IMR-90 (cell line): Measurements from ENCODE around the gene TSSK3. TPM values are rescaled to one million over a fixed set of nuclear protein-coding genes. Genes with fewer than 3 reads are reported as not detected.

Experiments used
- ATAC-seq: fragments of 200-7000 bp; cut with Tn5 transposase; 2 replicates; pipeline ENCODE4 v1.9.1; 2020; ENCODE audit warnings: low read depth, mild to moderate bottlenecking, moderate library complexity
- BruUV-seq: library from RNA; stranded (reverse); fragments of 400-500 nt; replicated peaks from 2 replicates; lab custom pipeline; 2021; lab: Mats Ljungman, UMichigan
- CTCF ChIA-PET: fragments of 300-600 bp; formaldehyde crosslinking; extraction: SDS; loops from one replicate; lab custom pipeline; 2021; ENCODE audit warnings: antibody characterized with exemption; lab: Yijun Ruan, JAX
- POLR2A ChIA-PET: fragments of 300-600 bp; sonication (Branson Sonifier 250); formaldehyde crosslinking; loops from one replicate; lab custom pipeline; 2022; ENCODE audit warnings: antibody characterized with exemption; ENCODE audit not compliant: unreplicated experiment; lab: Charles Lee
- DNase-seq: peaks from one replicate; pipeline ENCODE4 v3.0.0; 2013
- H2AFZ ChIP-seq: replicated peaks from 2 replicates; pipeline ENCODE3; 2013; ENCODE audit warnings: low read length, mild to moderate bottlenecking; ENCODE audit not compliant: poor library complexity
- H2AK5ac ChIP-seq: 2 replicates; pipeline ENCODE4 v1.6.1; 2013; ENCODE audit warnings: low read depth, low read length, inconsistent platforms
- H2AK9ac ChIP-seq: replicated peaks from 2 replicates; pipeline ENCODE3; 2013; ENCODE audit warnings: mild to moderate bottlenecking, low read depth, low read length, moderate library complexity; ENCODE audit not compliant: poor library complexity
- H2BK120ac ChIP-seq: 2 replicates; pipeline ENCODE4 v1.6.1; 2013; ENCODE audit warnings: low read depth, low read length, inconsistent platforms
- H2BK15ac ChIP-seq: 3 replicates; pipeline ENCODE4 v1.6.1; 2013; ENCODE audit warnings: low read depth, low read length, inconsistent platforms
- H2BK20ac ChIP-seq: 2 replicates; pipeline ENCODE4 v1.6.1; 2013; ENCODE audit warnings: low read depth, mild to moderate bottlenecking, inconsistent platforms, low read length, moderate library complexity
- H2BK5ac ChIP-seq: 2 replicates; pipeline ENCODE4 v1.6.1; 2013; ENCODE audit warnings: mild to moderate bottlenecking, low read depth, low read length, inconsistent platforms; ENCODE audit not compliant: poor library complexity, severe bottlenecking
- H3K14ac ChIP-seq: replicated peaks from 2 replicates; pipeline ENCODE4 v1.6.1; 2013; ENCODE audit warnings: low read depth, low read length, inconsistent platforms
- H3K18ac ChIP-seq: 2 replicates; pipeline ENCODE4 v1.6.1; 2013; ENCODE audit warnings: low read depth, low read length, control low read depth
- H3K23ac ChIP-seq: 2 replicates; pipeline ENCODE4 v1.6.1; 2013; ENCODE audit warnings: low read depth, low read length, inconsistent platforms
- H3K27ac ChIP-seq: 2 replicates; pipeline ENCODE4 v1.5.1; 2013; ENCODE audit warnings: mild to moderate bottlenecking, control low read depth, low read length; ENCODE audit not compliant: insufficient read depth
- H3K27me3 ChIP-seq: 2 replicates; pipeline ENCODE4 v1.6.1; 2013; ENCODE audit warnings: low read length; ENCODE audit not compliant: control insufficient read depth, insufficient read depth
- H3K36me3 ChIP-seq: 2 replicates; pipeline ENCODE4 v1.6.1; 2013; ENCODE audit warnings: low read length, mixed read lengths; ENCODE audit not compliant: control insufficient read depth, insufficient read depth
- H3K4ac ChIP-seq: 2 replicates; pipeline ENCODE4 v1.6.1; 2013; ENCODE audit warnings: low read depth, low read length, inconsistent platforms
- H3K4me1 ChIP-seq: 2 replicates; pipeline ENCODE4 v1.6.1; 2013; ENCODE audit warnings: low read length, mixed read lengths; ENCODE audit not compliant: control insufficient read depth, insufficient read depth
- H3K4me2 ChIP-seq: 2 replicates; pipeline ENCODE4 v1.6.1; 2013; ENCODE audit warnings: low read depth, mild to moderate bottlenecking, control low read depth, low read length, moderate library complexity
- H3K4me3 ChIP-seq: 2 replicates; pipeline ENCODE4 v1.5.1; 2013; ENCODE audit warnings: low read depth, mild to moderate bottlenecking, control low read depth, low read length, moderate library complexity; ENCODE audit not compliant: insufficient read depth
- H3K56ac ChIP-seq: 2 replicates; pipeline ENCODE4 v1.6.1; 2013; ENCODE audit warnings: low read length, inconsistent platforms; ENCODE audit not compliant: insufficient read depth; ENCODE audit errors: extremely low read depth
- H3K79me1 ChIP-seq, 2 experiments: 2 replicates each; pipeline ENCODE4 v1.6.1; 2013; ENCODE audit warnings: low read length in 2 of 2, inconsistent platforms in 1 of 2, low read depth in 1 of 2
- H3K9ac ChIP-seq: 2 replicates; pipeline ENCODE4 v1.6.1; 2013; ENCODE audit warnings: low read depth, low read length, control low read depth
- H3K9me1 ChIP-seq: 2 replicates; pipeline ENCODE4 v1.6.1; 2013; ENCODE audit warnings: low read length, inconsistent platforms; ENCODE audit not compliant: insufficient read depth
- H3K9me3 ChIP-seq: 2 replicates; pipeline ENCODE4 v1.6.1; 2013; ENCODE audit warnings: low read length; ENCODE audit not compliant: control insufficient read depth, insufficient read depth
- H4K20me1 ChIP-seq: 2 replicates; pipeline ENCODE4 v1.6.1; 2013; ENCODE audit warnings: low read length, inconsistent platforms; ENCODE audit not compliant: insufficient read depth
- H4K5ac ChIP-seq: 2 replicates; pipeline ENCODE4 v1.6.1; 2013; ENCODE audit warnings: mild to moderate bottlenecking, low read depth, low read length, control low read depth
- H4K8ac ChIP-seq, 2 experiments: 2 replicates each; pipeline ENCODE4 v1.6.1; 2013; ENCODE audit warnings: low read depth in 2 of 2, low read length in 2 of 2, control low read depth in 1 of 2, inconsistent platforms in 1 of 2
- H4K91ac ChIP-seq: 2 replicates; pipeline ENCODE4 v1.6.1; 2013; ENCODE audit warnings: low read depth, low read length, inconsistent platforms; ENCODE audit not compliant: insufficient read depth
- CEBPB ChIP-seq: IDR thresholded peaks from 2 replicates; pipeline ENCODE4 v1.6.1; 2012; ENCODE audit warnings: low read depth, low read length, improper control_type of control experiment
- CHD1 ChIP-seq: IDR thresholded peaks from 2 replicates; pipeline ENCODE4 v1.6.1; 2012; ENCODE audit warnings: low read depth, low read length, improper control_type of control experiment
- CTCF ChIP-seq: conservative IDR thresholded peaks from 2 replicates; pipeline ENCODE4 v1.5.1; 2012; ENCODE audit warnings: mild to moderate bottlenecking, low read depth, low read length, improper control_type of control experiment
- MAFK ChIP-seq: IDR thresholded peaks from 2 replicates; pipeline ENCODE4 v1.6.1; 2012; ENCODE audit warnings: low read depth, low read length, improper control_type of control experiment
- MAZ ChIP-seq: IDR thresholded peaks from 2 replicates; pipeline ENCODE4 v1.6.1; 2012; ENCODE audit warnings: low read depth, mild to moderate bottlenecking, low read length, improper control_type of control experiment, moderate library complexity, borderline replicate concordance
- NFE2L2 ChIP-seq: fragments of 150-350 bp; IDR thresholded peaks from 2 replicates; pipeline ENCODE4 v1.6.1; 2016; ENCODE audit warnings: low read depth, mild to moderate bottlenecking, low read length
- POLR2A ChIP-seq: IDR thresholded peaks from 2 replicates; pipeline ENCODE4 v1.6.1; 2012; ENCODE audit warnings: mild to moderate bottlenecking, low read depth, low read length
- RCOR1 ChIP-seq: IDR thresholded peaks from 2 replicates; pipeline ENCODE4 v1.6.1; 2012; ENCODE audit warnings: mild to moderate bottlenecking, low read length, improper control_type of control experiment; ENCODE audit not compliant: insufficient replicate concordance
- USF2 ChIP-seq: fragments of 150-350 bp; IDR thresholded peaks from 2 replicates; pipeline ENCODE4 v1.6.1; 2017; ENCODE audit warnings: mild to moderate bottlenecking, antibody characterized with exemption, low read length, low read depth
- WGBS, 2 experiments: methylation state at CpG; one replicate each; pipeline versions ENCODE4 v1.1.5 to v1.1.7; 2013; ENCODE audit warnings: missing lambda C conversion rate in 2 of 2; ENCODE audit not compliant: insufficient read length in 1 of 2; ENCODE audit errors: extremely low coverage in 2 of 2; 5-methylcytosine and 5-hydroxymethylcytosine counted together
- dilution Hi-C: fragments of 300-500 bp; cut with HindIII; formaldehyde crosslinking; loops from one replicate; pipeline ENCODE4 v1.14.3; 2018; ENCODE audit warnings: low sequenced_read_pairs; ENCODE audit not compliant: unreplicated experiment
- in situ Hi-C: fragments of 300-500 bp; cut with MboI; formaldehyde crosslinking; loops from 3 replicates; pipeline ENCODE4 v1.14.3; 2019; ENCODE audit warnings: low sequenced_read_pairs, inconsistent platforms, mixed read lengths
- intact Hi-C: fragments of 100-400 bp; cut with micrococcal nuclease; formaldehyde crosslinking; loops from 2 replicates; pipeline ENCODE4 v1.10.0; 2022
- polyA plus RNA-seq, 3 experiments: library from polyadenylated mRNA; depleted of rRNA; stranded (reverse); fragments of >200 nt; gene quantifications; 2 replicates each; pipeline ENCODE4 v1.2.3, GENCODE V29; 2012; ENCODE audit warnings: low replicate concordance in 1 of 3
- total RNA-seq: library from RNA; depleted of rRNA; stranded (reverse); fragments of >200 nt; gene quantifications from 2 replicates; pipeline ENCODE4 v1.2.3, GENCODE V29; 2012

The TSSK3 gene
- total and polyA plus RNA-seq, 2 of the 4 experiments (the other 2 are of a cell fraction), result 0.96 TPM; not detected in 1

- no peaks in the 10 kb centered on the region for H4K20me1 ChIP-seq
- no peak overlapping the region for H3K4ac ChIP-seq
- no peak overlapping the region for H3K14ac ChIP-seq
- H2BK20ac ChIP-seq, result no peak overlapping the region
- WGBS, 2 experiments, result no CpG with 5 or more reads among the region's 2 CpGs
- H2AK9ac ChIP-seq, result no peak overlapping the region
- no peak overlapping the region for H2AK5ac ChIP-seq
- BruUV-seq, result no TSS peak
- no peak overlapping the region for H3K9ac ChIP-seq
- no peak overlapping the region for H3K23ac ChIP-seq
- no peak overlapping the region for H2BK120ac ChIP-seq
- ATAC-seq, result peak; percentile 38
- H4K91ac ChIP-seq, result no peak overlapping the region
- ChIA-PET CTCF (interaction anchor here (0.5 to 1.1 kb wide), 2 partner anchors 8 to 68 kb away, joined by 3 to 4 read pairs; no protein-coding TSS in a partner anchor), POLR2A (no interaction called here)
- peaks cover 3% of the 10 kb centered on the region; the same call in 1 of the 2 replicates for H3K4me1 ChIP-seq
- no peak overlapping the region for H4K5ac ChIP-seq
- H3K4me3 ChIP-seq, result no peak overlapping the region
- no peak overlapping the region for H3K56ac ChIP-seq
- no peak overlapping the region for H3K27ac ChIP-seq
- no peaks in the 10 kb centered on the region for H3K79me1 ChIP-seq
- no peak for TF ChIP-seq POLR2A
- TF ChIP-seq MAZ, result no peak
- no peak for TF ChIP-seq USF2
- TF ChIP-seq CTCF, result no peak
- no peak for TF ChIP-seq NFE2L2
- no peak for TF ChIP-seq RCOR1
- no peak for TF ChIP-seq MAFK
- TF ChIP-seq CEBPB, result no peak
- no peak for TF ChIP-seq CHD1
- no peaks in the 10 kb centered on the region for H3K36me3 ChIP-seq
- H3K18ac ChIP-seq, result no peak overlapping the region
- H3K9me1 ChIP-seq, result no peaks in the 10 kb centered on the region
- no peak overlapping the region for H4K8ac ChIP-seq
- H2BK15ac ChIP-seq, result no peak overlapping the region
- intact Hi-C loops (loop anchor here (5.0 kb wide), 1 partner anchor 482 kb away; the partner anchor contains the start of gene HPCA), in situ Hi-C loops (no loop called here), dilution Hi-C loops (no loop called here)
- no peak overlapping the region for H3K4me2 ChIP-seq
- H3K9me3 ChIP-seq, result no peaks in the 10 kb centered on the region
- DNase-seq, result peak; percentile 66
- no peak overlapping the region for H2AFZ ChIP-seq
- no peak overlapping the region for H2BK5ac ChIP-seq
- no peaks in the 10 kb centered on the region; the same call in 1 of the 2 replicates for H3K27me3 ChIP-seq
Measured at GRCh38 chr1:32404946-32405345, 42.6 kb downstream of the TSSK3 start.
